GM21576 (cell line): ENCODE measurements around the gene PPP1R13B.

Source experiments
- ATAC-seq: cut with Tn5 transposase; IDR thresholded peaks from one replicate; pipeline ENCODE4 v1.9.1; 2021; ENCODE audit warnings: mild to moderate bottlenecking, moderate library complexity; ENCODE audit not compliant: unreplicated experiment

The PPP1R13B gene

DNA sequence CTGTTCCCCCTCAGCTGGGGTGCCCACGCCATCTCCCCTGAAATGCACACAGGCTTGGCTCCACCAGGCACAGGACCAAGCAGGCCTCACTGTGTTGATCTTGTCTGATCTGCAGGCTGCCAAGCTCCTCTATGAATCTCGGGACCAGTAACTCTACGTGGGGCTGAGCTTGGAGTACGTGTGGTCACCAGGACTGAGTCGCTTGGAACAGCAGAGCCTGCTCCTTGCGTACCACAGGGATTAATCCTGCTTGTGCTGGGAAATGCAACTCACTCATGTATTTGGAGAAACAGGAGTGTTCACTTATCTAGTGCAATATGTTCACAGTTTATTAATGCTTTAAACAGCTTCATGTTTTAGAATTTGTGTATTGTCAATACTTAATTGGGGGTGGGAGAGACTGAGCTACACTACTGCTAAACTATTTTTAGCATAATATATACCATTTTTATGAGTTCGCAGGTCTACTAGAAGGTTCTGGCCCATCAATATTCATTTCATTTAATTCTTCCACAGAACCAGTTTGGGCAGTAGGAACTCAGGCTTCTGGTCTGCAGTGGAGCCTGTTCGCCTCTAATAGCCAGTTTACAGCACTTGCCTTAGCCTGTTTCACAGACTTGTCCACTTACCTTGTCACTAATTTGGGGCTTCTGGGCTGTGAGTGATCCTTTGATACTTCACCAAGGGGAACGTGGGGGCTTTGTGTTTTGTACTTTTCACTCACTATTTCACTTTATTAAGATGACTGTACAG lies 114.3 kb downstream of the PPP1R13B start:
- no peak for ATAC-seq

DNA sequence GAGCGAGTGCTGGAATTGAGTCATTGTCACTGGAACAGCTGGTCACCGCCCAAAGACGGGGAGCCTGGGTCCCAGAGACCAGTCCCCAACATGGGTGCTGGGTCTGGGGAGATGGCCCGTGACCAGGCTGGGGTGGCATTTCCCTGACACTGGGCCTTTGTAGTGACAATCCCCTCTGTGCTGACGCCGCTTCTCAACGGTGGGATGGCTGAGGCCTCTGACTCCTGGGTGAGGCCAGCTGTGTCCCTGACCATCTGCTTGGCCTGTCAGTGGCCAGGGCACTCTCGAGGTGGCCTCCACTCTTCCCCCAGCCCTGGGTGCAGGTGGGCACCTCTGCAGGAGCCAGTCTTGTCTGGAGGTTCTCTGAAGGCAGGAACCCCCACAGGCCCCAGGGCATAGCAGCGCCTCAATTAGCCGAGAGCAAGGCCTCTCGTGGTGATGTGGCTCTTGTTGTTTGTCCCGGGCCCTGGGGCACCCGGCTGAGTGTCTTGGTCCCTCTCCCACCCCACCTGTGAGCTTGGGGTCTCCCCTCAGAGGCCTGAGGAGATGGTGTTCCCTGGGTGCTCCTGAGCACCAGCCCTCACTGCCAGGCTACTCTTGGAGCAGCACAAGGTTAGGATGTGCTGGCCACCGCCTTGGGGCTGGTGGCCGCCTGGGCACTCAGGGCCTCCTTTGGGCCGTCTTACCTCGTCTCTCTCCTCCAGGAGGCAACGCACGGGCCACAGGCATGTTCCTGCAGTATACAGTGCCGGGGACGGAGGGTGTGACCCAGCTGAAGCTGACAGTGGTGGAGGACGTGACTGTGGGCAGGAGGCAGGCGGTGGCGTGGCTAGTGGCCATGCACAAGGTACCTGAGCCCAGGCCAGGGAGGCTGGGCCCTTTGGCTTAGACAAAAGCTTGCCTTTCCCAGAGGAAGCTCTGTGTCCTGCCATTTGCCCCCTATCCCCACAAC lies 115.2 kb downstream of the PPP1R13B start:
- no peak for ATAC-seq

DNA sequence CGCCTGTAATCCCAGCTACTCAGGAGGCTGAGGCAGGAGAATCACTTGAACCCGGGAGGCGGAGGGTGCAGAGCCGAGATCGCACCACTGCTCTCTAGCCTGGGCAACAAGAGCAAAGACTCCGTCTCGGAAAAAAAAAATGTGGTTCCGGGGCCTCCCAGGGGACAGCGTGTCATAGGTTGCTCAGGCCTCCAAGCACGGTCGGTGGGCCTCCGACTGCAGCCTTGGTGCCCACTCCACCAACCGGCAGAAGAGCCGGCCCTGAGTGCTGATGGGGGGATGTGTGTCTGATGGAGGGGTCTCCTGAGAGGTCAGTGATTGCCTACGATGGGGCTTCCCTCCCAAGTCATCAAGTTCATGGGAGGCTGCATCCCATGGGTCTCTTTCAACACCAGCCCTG lies 115.9 kb downstream of the PPP1R13B start:
- ATAC-seq: no peak

DNA sequence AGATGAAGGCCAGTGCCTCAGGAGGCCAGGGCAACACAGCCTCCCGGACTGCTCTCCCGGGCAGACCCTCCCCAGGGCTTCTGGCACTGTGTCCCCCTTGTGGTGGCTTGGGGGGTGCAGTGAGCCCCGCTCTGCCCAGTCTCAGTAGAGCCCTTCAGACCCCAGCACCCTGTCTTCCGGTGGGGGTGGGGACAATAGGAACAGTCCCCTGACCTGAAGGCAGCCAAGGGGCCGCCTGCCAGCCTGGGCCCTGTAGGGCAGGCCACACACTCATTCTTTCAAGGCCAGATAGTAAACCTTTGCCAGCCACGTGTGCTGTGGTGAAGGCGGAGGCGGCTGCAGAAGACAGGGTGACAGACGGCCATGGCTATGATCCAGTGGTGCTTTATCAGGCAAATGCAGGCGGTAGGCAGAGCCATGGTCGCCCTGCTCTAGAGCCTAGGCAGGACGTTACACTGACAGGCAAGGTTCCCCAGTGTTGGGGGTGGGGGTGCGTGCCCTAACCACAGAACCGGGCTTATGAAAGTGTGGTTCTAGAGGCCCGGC lies 116.8 kb downstream of the PPP1R13B start:
- no peak for ATAC-seq

- no peak for ATAC-seq
Observed at GRCh38 chr14:103729496-103730448, 117.6 kb downstream of the PPP1R13B start.

DNA sequence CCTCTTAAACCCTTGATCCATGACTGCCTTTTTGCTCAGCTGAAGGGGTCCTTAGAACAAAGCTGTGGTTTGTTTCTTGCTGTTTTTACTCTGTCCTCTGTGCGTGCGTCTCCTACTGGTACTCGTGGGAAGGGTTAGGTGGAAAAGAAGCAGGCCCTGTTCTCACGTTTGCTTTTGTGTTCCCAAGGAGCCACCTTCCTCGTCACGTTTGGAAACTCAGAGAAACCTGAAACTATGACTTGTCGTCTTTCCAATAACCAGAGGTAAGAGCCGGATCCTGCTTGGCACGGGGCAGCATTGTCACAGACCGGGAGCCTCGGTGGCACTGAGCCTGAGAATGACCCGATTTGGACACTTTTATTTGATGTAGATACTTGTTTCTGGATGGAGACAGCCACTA lies 118.7 kb downstream of the PPP1R13B start:
- no peak for ATAC-seq

GRCh38 chr14:103728141-103728540 lies 119.2 kb downstream of the PPP1R13B start:
- ATAC-seq: no peak

DNA sequence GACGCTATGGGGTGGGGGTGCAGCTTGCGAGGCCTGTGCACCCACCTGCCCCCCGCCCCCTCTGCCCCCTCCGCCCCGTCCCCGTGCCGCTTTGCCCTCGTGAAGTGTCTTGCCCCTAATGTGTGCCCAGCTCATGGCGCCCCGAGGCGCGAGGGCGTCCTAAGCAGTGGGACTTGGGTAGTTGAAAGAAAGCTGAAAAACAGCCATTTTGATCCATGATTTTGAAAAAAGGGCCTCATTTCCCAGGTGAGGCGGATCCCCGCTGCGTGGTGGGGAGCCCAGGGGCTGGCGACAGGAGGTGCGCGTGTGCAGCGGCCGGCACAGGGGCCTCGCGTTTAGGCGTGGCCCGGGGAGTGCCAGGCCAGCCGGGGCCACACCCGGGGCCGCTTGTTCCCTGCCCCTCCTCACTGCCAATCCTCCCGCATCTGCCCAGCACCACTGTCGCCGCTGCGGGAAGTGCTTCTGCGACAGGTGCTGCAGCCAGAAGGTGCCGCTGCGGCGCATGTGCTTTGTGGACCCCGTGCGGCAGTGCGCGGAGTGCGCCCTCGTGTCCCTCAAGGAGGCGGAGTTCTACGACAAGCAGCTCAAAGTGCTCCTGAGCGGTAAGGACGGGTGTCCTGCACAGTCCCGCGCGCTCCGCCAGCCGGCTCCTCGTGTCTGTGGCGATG lies 119.9 kb downstream of the PPP1R13B start:
- ATAC-seq: no peak

DNA sequence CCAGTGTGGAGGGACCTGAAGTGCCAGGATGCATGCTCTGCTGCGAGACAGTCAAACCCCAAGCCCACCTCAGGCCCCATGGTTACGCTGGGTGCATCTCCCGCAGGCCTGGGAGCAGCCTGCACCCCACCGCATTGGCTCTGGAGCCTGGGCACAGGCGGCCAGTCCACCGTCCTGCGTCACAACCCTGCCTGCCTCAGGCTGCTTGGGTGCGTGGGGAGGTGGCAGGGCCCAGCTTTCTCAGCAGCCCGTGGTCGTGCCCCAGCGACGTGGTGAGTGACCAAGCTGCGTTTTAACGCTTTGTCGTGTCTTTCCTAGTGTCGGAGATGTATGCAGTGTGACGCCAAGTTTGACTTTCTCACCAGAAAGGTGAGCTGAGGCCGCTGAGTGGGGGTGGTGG lies 120.9 kb downstream of the PPP1R13B start:
- ATAC-seq: no peak

DNA sequence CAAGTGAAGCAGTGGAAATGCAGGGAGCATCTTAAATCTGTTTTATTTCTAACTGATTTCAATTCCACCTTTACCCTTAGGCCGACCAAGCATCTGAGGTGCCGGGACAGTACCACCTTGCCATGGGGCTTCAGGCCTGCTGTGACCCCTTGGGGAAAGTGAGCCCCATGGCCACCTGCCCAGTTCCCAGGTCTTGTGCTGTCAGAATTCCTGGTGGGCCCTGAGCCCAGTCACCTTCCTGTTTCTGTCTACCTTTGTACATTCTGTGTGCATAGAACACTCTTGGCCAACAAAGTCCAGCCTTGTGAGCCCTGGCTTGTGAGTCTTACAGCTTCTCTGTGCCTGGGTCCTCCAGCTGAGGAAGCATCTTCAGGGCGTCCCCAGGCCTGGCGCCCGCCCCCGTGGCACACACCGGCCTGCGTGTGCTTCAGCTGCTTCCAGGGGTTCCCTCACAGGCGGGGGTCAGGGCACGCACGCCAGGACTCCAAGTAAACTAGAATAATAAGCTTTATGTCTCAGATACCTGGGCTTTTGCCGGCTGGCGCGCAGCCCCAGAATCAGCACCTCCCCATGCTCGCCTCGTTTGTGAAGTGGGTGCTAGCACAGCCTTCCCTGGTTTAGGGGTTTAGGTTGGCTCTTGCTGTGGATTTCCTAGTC lies 121.5 kb downstream of the PPP1R13B start:
- ATAC-seq: no peak

GRCh38 chr14:103725001-103725682 lies 122.2 kb downstream of the PPP1R13B start:
- no peak for ATAC-seq

DNA sequence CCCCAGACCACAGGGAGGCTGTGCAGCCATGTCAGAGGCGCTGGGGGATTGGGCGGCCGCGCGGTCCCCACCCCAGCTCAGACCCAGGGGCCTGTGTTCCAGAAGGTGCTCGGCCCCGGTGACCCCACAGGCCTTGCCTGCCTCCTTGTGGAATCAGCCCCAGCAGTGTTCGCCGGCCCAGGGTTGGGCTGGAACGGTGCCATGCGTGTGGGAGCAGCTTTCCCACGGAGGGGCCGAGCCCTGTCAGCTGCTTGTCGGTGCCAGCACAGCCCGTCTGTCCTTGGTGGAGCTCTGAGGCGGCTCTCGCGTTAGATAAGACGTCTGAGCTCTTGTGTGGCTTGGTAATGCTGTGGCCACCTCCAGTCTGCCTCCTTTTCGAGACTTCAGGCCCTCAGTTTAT lies 123.3 kb downstream of the PPP1R13B start:
- no peak for ATAC-seq

DNA sequence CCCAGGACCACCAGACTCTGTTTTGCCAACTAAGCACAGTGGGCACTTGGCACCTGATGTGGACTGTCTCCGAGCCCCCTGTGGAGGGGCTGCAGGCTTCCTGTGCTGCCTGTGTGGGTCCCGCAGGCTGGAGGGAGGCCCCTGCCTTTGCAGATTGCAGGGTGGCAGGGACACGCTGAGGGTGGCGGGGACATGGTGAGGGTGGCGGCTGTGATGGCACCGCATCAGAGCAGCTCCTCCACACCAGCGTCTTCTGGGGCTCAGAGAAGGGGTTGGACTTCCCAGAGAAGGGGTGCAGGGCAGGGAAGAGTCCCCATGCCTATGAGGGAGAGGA lies 123.7 kb downstream of the PPP1R13B start:
- no peak for ATAC-seq

GRCh38 chr14:103721334-103722120 lies 125.8 kb downstream of the PPP1R13B start:
- no peak for ATAC-seq

DNA sequence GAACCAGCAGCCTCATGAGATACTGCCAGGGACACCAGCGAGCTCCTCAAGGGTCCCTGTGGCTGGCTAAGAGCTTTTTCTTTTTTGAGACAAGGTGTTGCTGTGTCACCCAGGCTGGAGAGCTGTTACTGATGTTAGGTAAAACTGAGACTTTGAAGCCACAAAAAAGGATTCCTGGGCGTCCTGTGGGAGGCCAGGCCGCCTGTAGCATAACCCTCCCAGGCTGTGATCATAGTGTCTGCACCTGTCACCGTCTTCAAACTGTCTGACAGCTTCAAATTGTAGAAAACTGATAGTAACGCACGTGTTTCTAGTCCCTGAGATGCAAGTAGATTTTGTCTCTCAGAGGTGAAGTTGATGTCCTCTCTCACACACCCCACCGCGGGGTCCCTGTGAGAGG lies 127.6 kb downstream of the PPP1R13B start:
- ATAC-seq: no peak

DNA sequence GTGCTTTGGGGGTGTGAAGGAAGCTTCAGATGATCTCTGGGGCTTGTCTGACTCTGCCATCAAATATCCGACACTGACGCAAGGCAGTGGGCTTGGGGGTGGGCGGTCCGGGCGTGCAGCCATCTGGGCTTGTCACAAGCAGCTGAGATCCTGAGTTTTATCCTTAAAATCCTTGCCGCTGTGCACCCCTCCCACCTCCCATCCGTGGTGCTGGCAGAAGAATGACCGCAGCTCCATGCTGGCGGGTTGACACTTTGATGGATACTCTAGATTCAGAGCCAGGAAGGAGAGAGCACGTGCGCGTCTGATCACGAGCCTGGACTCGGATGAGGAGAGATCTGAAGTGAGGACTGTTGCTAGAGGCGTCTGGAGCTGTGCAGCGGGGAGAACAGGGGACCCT lies 128.8 kb downstream of the PPP1R13B start:
- no peak for ATAC-seq

DNA sequence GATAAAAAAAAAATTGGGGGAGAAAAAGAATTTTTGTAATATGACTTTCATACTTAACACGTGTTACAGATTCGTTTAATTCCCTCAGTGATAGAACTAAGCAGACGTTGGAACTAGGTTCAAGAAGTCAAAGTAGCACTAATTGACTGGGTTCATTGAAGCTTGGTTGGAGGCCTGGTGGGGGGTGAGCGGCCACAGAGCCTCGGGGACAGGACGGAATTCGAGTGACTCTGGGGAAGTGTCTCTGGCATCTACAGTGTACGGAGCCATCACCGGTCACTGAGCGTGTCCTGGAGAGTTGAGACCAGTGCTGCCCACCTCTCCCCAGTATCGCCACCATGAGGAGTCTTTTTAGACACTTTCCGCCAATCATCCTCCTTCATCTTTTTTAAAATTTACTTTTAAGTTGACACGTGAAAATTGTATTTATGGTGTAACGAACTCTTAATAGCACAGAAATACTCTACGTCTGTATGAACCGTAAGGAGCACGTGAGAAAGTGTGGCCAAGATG lies 130.4 kb downstream of the PPP1R13B start:
- ATAC-seq: no peak
